H9 (cell line): ENCODE data around the gene DCUN1D5. TPM values are rescaled to one million over a fixed set of nuclear protein-coding genes. Genes with fewer than 3 reads are reported as not detected.

Experiments used
- DNase-seq: peaks from one replicate; pipeline ENCODE4 v3.0.0-alpha.2; 2017
- H2AFZ ChIP-seq: one replicate; pipeline ENCODE4 v1.6.1; 2013; ENCODE audit warnings: mild to moderate bottlenecking, low read length, control low read depth, moderate library complexity
- H2AK5ac ChIP-seq: 2 replicates; pipeline ENCODE4 v1.6.1; 2013; ENCODE audit warnings: low read length, control low read depth, mixed read lengths; ENCODE audit not compliant: insufficient read length
- H2BK120ac ChIP-seq: one replicate; pipeline ENCODE4 v1.6.1; 2013; ENCODE audit warnings: low read depth, mild to moderate bottlenecking, low read length, control low read depth, inconsistent platforms; ENCODE audit not compliant: poor library complexity, severe bottlenecking
- H2BK12ac ChIP-seq: 2 replicates; pipeline ENCODE4 v1.6.1; 2013; ENCODE audit warnings: low read length, control low read depth, mixed read lengths, low read depth; ENCODE audit not compliant: insufficient read length
- H2BK15ac ChIP-seq: 2 replicates; pipeline ENCODE4 v1.6.1; 2013; ENCODE audit warnings: low read depth, low read length, control low read depth
- H2BK20ac ChIP-seq: one replicate; pipeline ENCODE4 v1.6.1; 2013; ENCODE audit warnings: low read depth, mild to moderate bottlenecking, low read length, control low read depth, inconsistent platforms; ENCODE audit not compliant: poor library complexity, severe bottlenecking
- H2BK5ac ChIP-seq: 2 replicates; pipeline ENCODE4 v1.6.1; 2013; ENCODE audit warnings: low read length, control low read depth, mixed read lengths; ENCODE audit not compliant: insufficient read length
- H3K14ac ChIP-seq: 2 replicates; pipeline ENCODE4 v1.6.1; 2013; ENCODE audit warnings: low read length, control low read depth; ENCODE audit not compliant: insufficient read depth
- H3K18ac ChIP-seq: 2 replicates; pipeline ENCODE4 v1.6.1; 2013; ENCODE audit warnings: low read depth, mild to moderate bottlenecking, mixed read lengths, low read length, control low read depth; ENCODE audit not compliant: insufficient read length
- H3K23ac ChIP-seq: 2 replicates; pipeline ENCODE4 v1.6.1; 2013; ENCODE audit warnings: low read length, control low read depth, mixed read lengths, low read depth; ENCODE audit not compliant: insufficient read length
- H3K23me2 ChIP-seq: 2 replicates; pipeline ENCODE4 v1.6.1; 2013; ENCODE audit warnings: low read depth, mild to moderate bottlenecking, mixed read lengths, low read length, control low read depth; ENCODE audit not compliant: insufficient read length, poor library complexity, severe bottlenecking
- H3K27ac ChIP-seq: 2 replicates; pipeline ENCODE4 v1.5.1; 2013; ENCODE audit warnings: low read length, control low read depth, mixed read lengths, low read depth; ENCODE audit not compliant: insufficient read length
- H3K27me3 ChIP-seq: 2 replicates; pipeline ENCODE4 v1.6.1; 2013; ENCODE audit warnings: low read length, control low read depth, inconsistent platforms; ENCODE audit not compliant: insufficient read depth
- H3K4ac ChIP-seq: 2 replicates; pipeline ENCODE4 v1.6.1; 2013; ENCODE audit warnings: low read depth, mild to moderate bottlenecking, control low read depth, inconsistent platforms, low read length, moderate library complexity
- H3K4me1 ChIP-seq: 2 replicates; pipeline ENCODE4 v1.6.1; 2013; ENCODE audit warnings: low read length, control low read depth, inconsistent platforms; ENCODE audit not compliant: insufficient read depth
- H3K4me2 ChIP-seq: 2 replicates; pipeline ENCODE4 v1.6.1; 2013; ENCODE audit warnings: low read length, control low read depth, mixed read lengths; ENCODE audit not compliant: insufficient read length, insufficient read depth
- H3K56ac ChIP-seq: 2 replicates; pipeline ENCODE4 v1.6.1; 2013; ENCODE audit warnings: low read depth, mild to moderate bottlenecking, mixed read lengths, low read length, control low read depth; ENCODE audit not compliant: insufficient read length
- H3K79me1 ChIP-seq: 2 replicates; pipeline ENCODE4 v1.6.1; 2013; ENCODE audit warnings: low read depth, mild to moderate bottlenecking, moderate library complexity, low read length, control low read depth, inconsistent platforms; ENCODE audit not compliant: insufficient read depth, poor library complexity, severe bottlenecking
- H3K79me2 ChIP-seq: 2 replicates; pipeline ENCODE4 v1.6.1; 2013; ENCODE audit warnings: low read length, control low read depth, inconsistent platforms; ENCODE audit not compliant: insufficient read depth
- H3K9ac ChIP-seq: 2 replicates; pipeline ENCODE4 v1.6.1; 2013; ENCODE audit warnings: low read length, control low read depth, mixed read lengths; ENCODE audit not compliant: insufficient read length; ENCODE audit errors: extremely low read depth
- H3K9me3 ChIP-seq: one replicate; pipeline ENCODE4 v1.6.1; 2013; ENCODE audit warnings: low read depth, low read length, inconsistent platforms; ENCODE audit not compliant: control insufficient read depth
- H3T11ph ChIP-seq: one replicate; pipeline ENCODE4 v1.6.1; 2013; ENCODE audit warnings: mild to moderate bottlenecking, low read length, control low read depth, inconsistent platforms
- H4K20me1 ChIP-seq: one replicate; pipeline ENCODE4 v1.6.1; 2013; ENCODE audit not compliant: control insufficient read depth, insufficient read length, insufficient read depth
- H4K5ac ChIP-seq: 2 replicates; pipeline ENCODE4 v1.6.1; 2013; ENCODE audit warnings: low read depth, mild to moderate bottlenecking, mixed read lengths, low read length, control low read depth; ENCODE audit not compliant: insufficient read length
- H4K8ac ChIP-seq: replicated peaks from 2 replicates; pipeline ENCODE4 v1.6.1; 2013; ENCODE audit warnings: low read length, control low read depth, mixed read lengths, low read depth; ENCODE audit not compliant: insufficient read length
- H4K91ac ChIP-seq: 2 replicates; pipeline ENCODE4 v1.6.1; 2013; ENCODE audit warnings: low read depth, mild to moderate bottlenecking, moderate library complexity, mixed read lengths, low read length, control low read depth; ENCODE audit not compliant: insufficient read length
- H3K27ac Mint-ChIP-seq, 3 experiments: 2 replicates in 2 of 3; 3 replicates in 1 of 3; pipeline ENCODE4 v1.8.0; 2020 to 2021; ENCODE audit warnings: mixed read lengths in 3 of 3, mild to moderate bottlenecking in 1 of 3, moderate library complexity in 1 of 3
- H3K27me3 Mint-ChIP-seq: 2 replicates; pipeline ENCODE4 v1.8.0; 2021; ENCODE audit warnings: low read depth, mild to moderate bottlenecking, moderate library complexity, mixed read lengths
- H3K36me3 Mint-ChIP-seq, 3 experiments: 2 replicates in 2 of 3; 3 replicates in 1 of 3; pipeline ENCODE4 v1.8.0; 2020 to 2021; ENCODE audit warnings: low read depth in 3 of 3, mixed read lengths in 3 of 3; ENCODE audit not compliant: insufficient read depth in 1 of 3
- H3K4me1 Mint-ChIP-seq, 2 experiments: 2 replicates each; pipeline ENCODE4 v1.8.0; 2020; ENCODE audit warnings: mixed read lengths in 2 of 2
- H3K4me3 Mint-ChIP-seq, 2 experiments: 2 replicates in 1 of 2; 3 replicates in 1 of 2; pipeline ENCODE4 v1.8.0; 2020 to 2021; ENCODE audit warnings: mild to moderate bottlenecking in 2 of 2, mixed read lengths in 2 of 2, moderate library complexity in 1 of 2
- H3K9me3 Mint-ChIP-seq, 2 experiments: 2 replicates in 1 of 2; 3 replicates in 1 of 2; pipeline ENCODE4 v1.8.0; 2020; ENCODE audit warnings: mild to moderate bottlenecking in 2 of 2, mixed read lengths in 2 of 2, moderate library complexity in 1 of 2
- CTCF ChIP-seq: fragments of 200-600 bp; sonication (generic); conservative IDR thresholded peaks from 3 replicates; pipeline ENCODE4 v1.8.0; 2021; ENCODE audit warnings: antibody characterized with exemption, mild to moderate bottlenecking
- total RNA-seq: library from RNA; stranded (reverse); gene quantifications from 2 replicates; pipeline ENCODE4 v1.2.1, GENCODE V29; 2021

The DCUN1D5 gene
- total RNA-seq, 1 experiment from 2014 or later: 86.7 TPM

- Histone ChIP-seq H4K8ac (no peak overlapping the region), H3K18ac (no peak overlapping the region), H3K27ac (no peak overlapping the region), H3K23ac (no peak overlapping the region), H2BK15ac (no peak overlapping the region), H3K27me3 (no peaks in the 10 kb centered on the region), H3K4me1 (no peaks in the 10 kb centered on the region), H2BK120ac (no peak overlapping the region), H2BK20ac (no peak overlapping the region), H4K20me1 (no peaks in the 10 kb centered on the region), H3K9me3 (no peaks in the 10 kb centered on the region), H3K56ac (no peak overlapping the region), H3T11ph (no peak overlapping the region), H3K4me2 (no peak overlapping the region), H3K4ac (no peak overlapping the region), H3K9ac (no peak overlapping the region), H3K79me1 (no peaks in the 10 kb centered on the region), H2AFZ (no peak overlapping the region), H4K5ac (no peak overlapping the region), H3K14ac (no peak overlapping the region), H4K91ac (no peak overlapping the region), H2BK5ac (no peak overlapping the region), H2BK12ac (no peak overlapping the region), H3K23me2 (peaks cover 5% of the 10 kb centered on the region), H3K79me2 (peaks cover 24% of the 10 kb centered on the region; the same call in 1 of the 2 replicates), H2AK5ac (no peak overlapping the region)
- H3K4me3 Mint-ChIP-seq: no peak overlapping the region
- no peak for TF ChIP-seq CTCF
- H3K27me3 Mint-ChIP-seq: no peaks in the 10 kb centered on the region
- H3K36me3 Mint-ChIP-seq: peaks cover 19 to 62% (median 39%) of the 10 kb centered on the region in 3 experiments; a peak in 6 of 7 replicates
- no peak for DNase-seq
- peaks cover 9 to 11% of the 10 kb centered on the region in 2 experiments for H3K4me1 Mint-ChIP-seq
- no peaks in the 10 kb centered on the region for H3K9me3 Mint-ChIP-seq
- H3K27ac Mint-ChIP-seq: peak overlapping the region in 1 of 3 experiments; percentile 5; a peak in 2 of 7 replicates
Measured at GRCh38 chr11:103086461-103086860, 5.5 kb downstream of the DCUN1D5 start.
